DND-41 (cell line): ENCODE results near the gene SUPT20HL2.

Experiments used
- ATAC-seq: fragments of 200-7000 bp; cut with Tn5 transposase; 3 replicates; pipeline ENCODE4 v1.9.1; 2021; ENCODE audit warnings: low read depth; ENCODE audit not compliant: insufficient read depth
- DNase-seq: peaks from one replicate; pipeline ENCODE4 v3.0.0-alpha.2; 2020
- H2AFZ ChIP-seq: 2 replicates; pipeline ENCODE4 v1.6.0; 2012; ENCODE audit warnings: low read depth, low read length
- H3K27ac ChIP-seq: 2 replicates; pipeline ENCODE4 v1.5.1; 2012; ENCODE audit warnings: low read length, inconsistent platforms
- H3K27me3 ChIP-seq: fragments of 200-600 bp; sonication (generic); 2 replicates; pipeline ENCODE4 v1.6.0; 2012; ENCODE audit warnings: low read length, mild to moderate bottlenecking, inconsistent platforms; ENCODE audit not compliant: insufficient read depth, poor library complexity
- H3K36me3 ChIP-seq: 2 replicates; pipeline ENCODE4 v1.5.1; 2012; ENCODE audit warnings: low read length, inconsistent platforms; ENCODE audit not compliant: insufficient read depth
- H3K4me1 ChIP-seq: 2 replicates; pipeline ENCODE4 v1.5.1; 2012; ENCODE audit warnings: mild to moderate bottlenecking, low read length; ENCODE audit not compliant: insufficient read depth
- H3K4me2 ChIP-seq: 2 replicates; pipeline ENCODE4 v1.6.0; 2012; ENCODE audit warnings: mild to moderate bottlenecking, moderate library complexity, low read length, inconsistent platforms; ENCODE audit not compliant: insufficient read depth
- H3K4me3 ChIP-seq, 2 experiments: fragments of 200-600 bp in 1 of 2; shearing (Covaris generic) in 1 of 2; 2 replicates each; pipeline ENCODE4 v1.5.1; 2012 to 2016; ENCODE audit warnings: inconsistent platforms in 2 of 2, low read length in 2 of 2, mild to moderate bottlenecking in 2 of 2, low read depth in 1 of 2, moderate library complexity in 1 of 2
- H3K79me2 ChIP-seq: 2 replicates; pipeline ENCODE4 v1.6.0; 2012; ENCODE audit warnings: low read length, inconsistent platforms; ENCODE audit not compliant: insufficient read depth
- H3K9ac ChIP-seq: 2 replicates; pipeline ENCODE4 v1.6.0; 2012; ENCODE audit warnings: low read depth, mild to moderate bottlenecking, inconsistent platforms, low read length, moderate library complexity
- H3K9me3 ChIP-seq: 2 replicates; pipeline ENCODE4 v1.5.1; 2012; ENCODE audit warnings: low read length, moderate library complexity, mild to moderate bottlenecking, inconsistent platforms; ENCODE audit not compliant: insufficient read depth, severe bottlenecking
- H4K20me1 ChIP-seq: 2 replicates; pipeline ENCODE4 v1.6.0; 2012; ENCODE audit warnings: low read length; ENCODE audit not compliant: insufficient read depth
- CTCF ChIP-seq: IDR thresholded peaks from 2 replicates; pipeline ENCODE4 v1.5.1; 2012; ENCODE audit warnings: borderline replicate concordance, low read length, moderate library complexity, mild to moderate bottlenecking; ENCODE audit not compliant: poor library complexity, severe bottlenecking; ENCODE audit errors: extremely low read depth
- EZH2 ChIP-seq: IDR thresholded peaks from 3 replicates; pipeline ENCODE4 v1.6.1; 2012; ENCODE audit warnings: borderline replicate concordance, low read depth, mild to moderate bottlenecking, moderate library complexity, low read length, inconsistent platforms; ENCODE audit not compliant: severe bottlenecking

SUPT20HL2 gene

GRCh38 chrX:24355095-24355494 is 41.2 kb upstream of the SUPT20HL2 start:
- TF ChIP-seq EZH2 (no peak), CTCF (no peak)
- no peak overlapping the region for H2AFZ ChIP-seq
- no peaks in the 10 kb centered on the region for H3K79me2 ChIP-seq
- DNase-seq (no peak), ATAC-seq (no peak)
- H3K27ac ChIP-seq: no peak overlapping the region
- H3K4me3 ChIP-seq: no peak overlapping the region
- no peaks in the 10 kb centered on the region for H4K20me1 ChIP-seq
- H3K27me3 ChIP-seq: no peaks in the 10 kb centered on the region
- H3K36me3 ChIP-seq: no peaks in the 10 kb centered on the region
- H3K4me1 ChIP-seq: no peaks in the 10 kb centered on the region
- no peaks in the 10 kb centered on the region for H3K9me3 ChIP-seq
- no peak overlapping the region for H3K4me2 ChIP-seq
- no peak overlapping the region for H3K9ac ChIP-seq

- DNase-seq (no peak), ATAC-seq (no peak)
- no peak overlapping the region for H3K4me3 ChIP-seq
- no peak for TF ChIP-seq EZH2
- TF ChIP-seq CTCF: no peak
- no peaks in the 10 kb centered on the region for H4K20me1 ChIP-seq
- no peaks in the 10 kb centered on the region for H3K4me1 ChIP-seq
- H3K4me2 ChIP-seq: no peak overlapping the region
- no peak overlapping the region for H3K27ac ChIP-seq
- H3K9ac ChIP-seq: no peak overlapping the region
- H3K9me3 ChIP-seq: no peaks in the 10 kb centered on the region
- H3K79me2 ChIP-seq: no peaks in the 10 kb centered on the region
- H3K27me3 ChIP-seq: no peaks in the 10 kb centered on the region
- no peaks in the 10 kb centered on the region for H3K36me3 ChIP-seq
- no peak overlapping the region for H2AFZ ChIP-seq
Observed at GRCh38 chrX:24350217-24350616, 36.3 kb upstream of the SUPT20HL2 start.

GRCh38 chrX:24347881-24348280 is 34.0 kb upstream of the SUPT20HL2 start:
- no peak overlapping the region for H3K4me2 ChIP-seq
- no peaks in the 10 kb centered on the region for H4K20me1 ChIP-seq
- no peaks in the 10 kb centered on the region for H3K79me2 ChIP-seq
- no peak overlapping the region for H2AFZ ChIP-seq
- no peak for ATAC-seq
- no peaks in the 10 kb centered on the region for H3K27me3 ChIP-seq
- no peak overlapping the region for H3K4me3 ChIP-seq
- DNase-seq: no peak
- H3K4me1 ChIP-seq: no peaks in the 10 kb centered on the region
- no peak overlapping the region for H3K27ac ChIP-seq
- no peak for TF ChIP-seq EZH2
- no peak for TF ChIP-seq CTCF
- H3K36me3 ChIP-seq: no peaks in the 10 kb centered on the region
- no peak overlapping the region for H3K9ac ChIP-seq
- H3K9me3 ChIP-seq: no peaks in the 10 kb centered on the region

- no peaks in the 10 kb centered on the region for H3K27me3 ChIP-seq
- no peak overlapping the region for H3K4me3 ChIP-seq
- no peaks in the 10 kb centered on the region for H3K9me3 ChIP-seq
- no peak overlapping the region for H2AFZ ChIP-seq
- no peaks in the 10 kb centered on the region for H4K20me1 ChIP-seq
- TF ChIP-seq CTCF (no peak), EZH2 (no peak)
- no peak overlapping the region for H3K27ac ChIP-seq
- no peaks in the 10 kb centered on the region for H3K36me3 ChIP-seq
- no peak for DNase-seq
- ATAC-seq: no peak
- H3K79me2 ChIP-seq: no peaks in the 10 kb centered on the region
- H3K4me1 ChIP-seq: no peaks in the 10 kb centered on the region
- H3K4me2 ChIP-seq: no peak overlapping the region
- H3K9ac ChIP-seq: no peak overlapping the region
Observed at GRCh38 chrX:24343719-24344118, 29.9 kb upstream of the SUPT20HL2 start.
